ENCODE data around the gene RAB6D.
"Not testable (repeated sequence)": the region's sequence is repeated elsewhere in the genome, so short reads cannot be mapped to it uniquely, and the experiment has no call there.

Gene RAB6D

DNA sequence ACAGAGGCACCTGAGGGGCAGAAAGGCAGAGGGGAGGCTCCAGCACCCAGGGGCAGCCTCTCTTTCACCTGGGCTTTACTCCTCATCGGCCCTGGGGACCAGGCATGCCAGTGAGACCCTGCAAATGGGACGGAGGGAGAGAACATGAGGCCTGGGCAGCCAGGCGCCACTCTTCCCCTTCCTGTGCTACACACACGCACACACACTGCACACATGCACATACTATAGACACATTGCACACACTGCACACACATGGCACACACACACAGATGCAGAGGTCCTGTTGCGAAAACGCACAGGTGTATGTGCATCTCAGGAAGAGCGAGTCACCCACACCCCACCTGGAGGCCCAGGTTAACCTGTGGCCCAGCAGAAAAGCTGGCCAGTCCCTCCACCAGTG is 3.4 kb upstream of the RAB6D start:
- no CpG with 5 or more reads among the region's 7 CpGs for WGBS (ENCODE audit: insufficient coverage, insufficient read length)
- Histone ChIP-seq H3K27me3 (ENCODE audit: control insufficient read depth, insufficient read depth, low read length) (peaks cover 8% of the 10 kb centered on the region; the same call in 1 of the 2 replicates), H3K4me3 (ENCODE audit: low read length) (no peak overlapping the region), H3K27ac (ENCODE audit: low read length) (no peak overlapping the region), H3K9me3 (ENCODE audit: control insufficient read depth, insufficient read depth, low read length) (no peaks in the 10 kb centered on the region), H3K4me1 (ENCODE audit: control insufficient read depth, insufficient read depth, low read length) (no peaks in the 10 kb centered on the region), H3K36me3 (ENCODE audit: control insufficient read depth, insufficient read depth, low read length) (no peaks in the 10 kb centered on the region)
- DNase-seq (ENCODE audit: low read depth, low spot score), result no peak

DNA sequence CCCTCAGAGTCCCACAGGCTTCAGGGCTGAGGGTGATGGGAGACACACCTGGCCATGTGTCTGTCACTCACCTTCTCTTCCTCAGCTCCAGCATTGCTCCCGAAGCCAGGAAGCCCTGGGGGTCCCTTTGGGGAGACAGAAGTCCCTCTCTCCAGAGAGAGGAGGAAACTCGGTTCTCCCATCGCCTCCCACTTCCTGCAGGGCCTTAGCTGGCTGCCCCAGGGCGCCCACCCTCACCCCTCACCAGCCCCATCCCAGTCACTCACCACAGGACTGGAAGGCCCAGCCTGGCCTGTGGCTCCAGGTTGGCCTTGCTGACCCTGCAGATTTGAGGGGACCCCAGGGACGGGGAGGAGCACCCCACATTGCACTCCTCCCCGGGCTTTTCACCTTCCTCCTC is 2.7 kb upstream of the RAB6D start:
- no CpG with 5 or more reads among the region's 6 CpGs for WGBS (ENCODE audit: insufficient coverage, insufficient read length)

GRCh38 chr2:131365452-131365851 is 1.5 kb upstream of the RAB6D start:
- Histone ChIP-seq H3K9me3 (ENCODE audit: control insufficient read depth, insufficient read depth, low read length) (no peaks in the 10 kb centered on the region), H3K27me3 (ENCODE audit: control insufficient read depth, insufficient read depth, low read length) (peaks cover 8% of the 10 kb centered on the region; the same call in 1 of the 2 replicates), H3K4me1 (ENCODE audit: control insufficient read depth, insufficient read depth, low read length) (no peaks in the 10 kb centered on the region), H3K36me3 (ENCODE audit: control insufficient read depth, insufficient read depth, low read length) (no peaks in the 10 kb centered on the region), H3K27ac (ENCODE audit: low read length) (no peak overlapping the region), H3K4me3 (ENCODE audit: low read length) (no peak overlapping the region)
- WGBS (ENCODE audit: insufficient coverage, insufficient read length), result 100% methylated on average over 2 of the region's 6 CpGs
- DNase-seq (ENCODE audit: low read depth, low spot score), result no peak

More for the DNA sequence above, 2.7 kb upstream of the RAB6D start:
- DNase-seq (ENCODE audit: low read depth, low spot score), result no peak
- Histone ChIP-seq H3K27ac (ENCODE audit: low read length) (no peak overlapping the region), H3K4me3 (ENCODE audit: low read length) (no peak overlapping the region), H3K4me1 (ENCODE audit: control insufficient read depth, insufficient read depth, low read length) (no peaks in the 10 kb centered on the region), H3K27me3 (ENCODE audit: control insufficient read depth, insufficient read depth, low read length) (peaks cover 8% of the 10 kb centered on the region; the same call in 1 of the 2 replicates), H3K36me3 (ENCODE audit: control insufficient read depth, insufficient read depth, low read length) (no peaks in the 10 kb centered on the region), H3K9me3 (ENCODE audit: control insufficient read depth, insufficient read depth, low read length) (no peaks in the 10 kb centered on the region)

DNA sequence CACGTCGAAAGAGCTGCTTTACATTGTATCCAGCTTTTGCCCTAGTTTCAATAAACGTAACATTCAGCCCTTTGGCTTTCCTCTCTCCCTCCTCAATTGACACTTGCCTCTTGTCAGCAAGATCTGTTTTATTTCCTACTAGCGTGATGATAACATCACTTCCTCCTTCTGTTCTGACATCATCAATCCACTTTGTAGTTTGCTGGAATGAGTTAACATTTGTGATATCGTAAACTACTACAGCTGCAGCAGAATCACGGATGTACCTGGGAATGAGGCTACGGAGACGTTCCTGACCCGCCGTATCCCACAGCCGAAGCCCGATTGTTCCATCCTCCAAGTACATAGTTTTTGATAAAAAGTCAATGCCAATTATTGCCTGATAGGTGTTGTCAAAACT is 755 bp downstream of the RAB6D start:
- not testable (repeated sequence) for H3K36me3 ChIP-seq (ENCODE audit: control insufficient read depth, insufficient read depth, low read length); H3K4me1 ChIP-seq (ENCODE audit: control insufficient read depth, insufficient read depth, low read length); H3K9me3 ChIP-seq (ENCODE audit: control insufficient read depth, insufficient read depth, low read length); H3K4me3 ChIP-seq (ENCODE audit: low read length); H3K27me3 ChIP-seq (ENCODE audit: control insufficient read depth, insufficient read depth, low read length); DNase-seq (ENCODE audit: low read depth, low spot score); H3K27ac ChIP-seq (ENCODE audit: low read length)
- WGBS (ENCODE audit: insufficient coverage, insufficient read length), result no CpG with 5 or more reads among the region's 12 CpGs

GRCh38 chr2:131361773-131362172 is 2.2 kb downstream of the RAB6D start:
- DNase-seq (ENCODE audit: low read depth, low spot score); H3K27me3 ChIP-seq (ENCODE audit: control insufficient read depth, insufficient read depth, low read length); H3K4me1 ChIP-seq (ENCODE audit: control insufficient read depth, insufficient read depth, low read length); H3K9me3 ChIP-seq (ENCODE audit: control insufficient read depth, insufficient read depth, low read length); H3K4me3 ChIP-seq (ENCODE audit: low read length); H3K36me3 ChIP-seq (ENCODE audit: control insufficient read depth, insufficient read depth, low read length); H3K27ac ChIP-seq (ENCODE audit: low read length): not testable (repeated sequence)
- WGBS (ENCODE audit: insufficient coverage, insufficient read length), result no CpG with 5 or more reads among the region's 4 CpGs

DNA sequence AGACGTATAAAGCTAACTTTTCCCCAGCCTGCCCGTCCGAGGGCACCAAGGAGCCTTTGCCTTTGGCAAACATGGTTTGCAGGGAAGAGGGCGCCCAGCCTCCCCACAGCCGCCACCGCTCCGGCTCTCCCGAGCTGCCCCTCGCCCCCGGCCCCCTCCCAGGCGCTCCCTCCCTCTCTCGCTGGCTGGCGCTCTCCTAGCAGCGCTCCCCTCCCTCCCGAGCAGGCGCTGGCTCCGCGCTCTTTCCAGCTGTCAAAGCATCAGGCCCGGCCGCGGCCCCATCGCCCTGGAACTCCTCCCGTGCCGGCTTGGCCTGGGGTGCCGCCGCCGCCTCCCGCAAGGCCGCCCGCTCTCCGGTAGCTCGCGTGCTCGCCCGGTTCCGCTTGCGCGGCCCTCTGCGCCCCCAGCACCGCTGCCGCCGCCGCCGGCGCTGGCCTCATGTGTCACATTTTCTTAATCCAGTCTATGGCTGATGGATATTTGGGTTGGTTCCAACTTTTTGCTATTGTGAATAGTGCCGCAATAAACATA is 10.7 kb downstream of the RAB6D start:
- H3K9me3 ChIP-seq (ENCODE audit: control insufficient read depth, insufficient read depth, low read length); H3K4me1 ChIP-seq (ENCODE audit: control insufficient read depth, insufficient read depth, low read length); H3K27ac ChIP-seq (ENCODE audit: low read length); H3K27me3 ChIP-seq (ENCODE audit: control insufficient read depth, insufficient read depth, low read length); DNase-seq (ENCODE audit: low read depth, low spot score); H3K4me3 ChIP-seq (ENCODE audit: low read length); H3K36me3 ChIP-seq (ENCODE audit: control insufficient read depth, insufficient read depth, low read length): not testable (repeated sequence)
- WGBS (ENCODE audit: insufficient coverage, insufficient read length), result no CpG with 5 or more reads among the region's 46 CpGs

GRCh38 chr2:131349021-131349420 is 14.9 kb downstream of the RAB6D start:
- Histone ChIP-seq H3K4me1 (ENCODE audit: control insufficient read depth, insufficient read depth, low read length) (no peaks in the 10 kb centered on the region), H3K27me3 (ENCODE audit: control insufficient read depth, insufficient read depth, low read length) (no peaks in the 10 kb centered on the region), H3K9me3 (ENCODE audit: control insufficient read depth, insufficient read depth, low read length) (no peaks in the 10 kb centered on the region; the same call in 1 of the 2 replicates), H3K4me3 (ENCODE audit: low read length) (no peak overlapping the region), H3K36me3 (ENCODE audit: control insufficient read depth, insufficient read depth, low read length) (no peaks in the 10 kb centered on the region), H3K27ac (ENCODE audit: low read length) (no peak overlapping the region)
- no peak for DNase-seq (ENCODE audit: low read depth, low spot score)
- no CpG with 5 or more reads among the region's 4 CpGs for WGBS (ENCODE audit: insufficient coverage, insufficient read length)

DNA sequence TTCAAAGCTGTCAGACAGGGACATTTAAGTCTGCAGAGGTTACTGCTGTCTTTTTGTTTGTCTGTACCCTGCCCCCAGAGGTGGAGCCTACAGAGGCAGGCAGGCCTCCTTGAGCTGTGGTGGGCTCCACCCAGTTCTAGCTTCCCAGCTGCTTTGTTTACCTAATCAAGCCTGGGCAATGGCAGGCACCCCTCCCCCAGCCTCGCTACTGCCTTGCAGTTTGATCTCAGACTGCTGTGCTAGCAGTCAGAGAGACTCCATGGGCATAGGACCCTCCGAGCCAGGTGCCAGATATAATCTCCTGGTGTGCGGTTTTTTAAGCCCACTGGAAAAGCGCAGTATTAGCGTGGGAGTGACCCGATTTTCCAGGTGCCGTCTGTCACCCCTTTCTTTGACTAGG is 16.9 kb downstream of the RAB6D start:
- H3K4me1 ChIP-seq (ENCODE audit: control insufficient read depth, insufficient read depth, low read length); H3K4me3 ChIP-seq (ENCODE audit: low read length); DNase-seq (ENCODE audit: low read depth, low spot score); H3K27ac ChIP-seq (ENCODE audit: low read length); H3K9me3 ChIP-seq (ENCODE audit: control insufficient read depth, insufficient read depth, low read length); H3K27me3 ChIP-seq (ENCODE audit: control insufficient read depth, insufficient read depth, low read length); H3K36me3 ChIP-seq (ENCODE audit: control insufficient read depth, insufficient read depth, low read length): not testable (repeated sequence)
- WGBS (ENCODE audit: insufficient coverage, insufficient read length), result no CpG with 5 or more reads among the region's 7 CpGs

DNA sequence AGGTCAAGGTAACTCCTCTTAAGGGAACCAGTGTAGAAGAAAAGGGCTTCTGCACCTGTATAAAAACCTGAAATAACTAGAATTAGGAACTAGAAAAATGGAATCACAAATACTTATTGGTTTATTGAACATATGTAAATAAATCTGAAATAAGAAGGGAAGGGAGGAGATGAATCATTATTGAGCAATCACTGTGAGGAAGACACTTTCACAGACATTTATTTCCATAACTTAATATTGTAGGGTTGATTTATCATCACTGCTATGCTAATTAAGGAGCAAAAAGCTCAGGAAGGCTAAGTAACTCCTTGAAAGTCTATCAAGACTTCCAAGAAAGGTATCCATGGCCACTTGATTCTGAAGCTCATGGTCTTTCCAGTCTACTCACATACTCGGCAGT is 24.7 kb downstream of the RAB6D start:
- not testable (repeated sequence) for H3K36me3 ChIP-seq (ENCODE audit: control insufficient read depth, insufficient read depth, low read length); H3K4me1 ChIP-seq (ENCODE audit: control insufficient read depth, insufficient read depth, low read length); H3K9me3 ChIP-seq (ENCODE audit: control insufficient read depth, insufficient read depth, low read length); H3K4me3 ChIP-seq (ENCODE audit: low read length); H3K27ac ChIP-seq (ENCODE audit: low read length); DNase-seq (ENCODE audit: low read depth, low spot score); H3K27me3 ChIP-seq (ENCODE audit: control insufficient read depth, insufficient read depth, low read length)
- WGBS (ENCODE audit: insufficient coverage, insufficient read length), result no CpG with 5 or more reads among the region's 1 CpG

DNA sequence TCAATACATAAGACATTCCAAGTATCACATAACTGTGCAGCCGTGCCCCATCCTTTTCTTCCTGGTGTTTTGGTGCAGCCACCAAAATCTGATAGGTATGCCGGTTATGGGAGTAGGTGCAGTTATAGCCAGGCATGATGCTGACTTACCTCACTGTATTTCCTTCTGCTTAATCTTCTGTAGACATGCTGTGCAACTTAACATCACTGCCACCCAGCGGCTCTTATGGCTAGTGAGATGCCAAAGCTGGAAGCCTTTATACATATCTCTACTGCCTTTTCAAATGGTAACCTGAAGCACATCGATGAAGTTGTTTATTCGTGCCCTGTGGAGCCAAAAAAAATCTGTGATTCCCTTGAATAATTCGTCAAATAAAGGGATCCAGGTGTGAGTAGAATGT is 28.6 kb downstream of the RAB6D start:
- WGBS (ENCODE audit: insufficient coverage, insufficient read length), result no CpG with 5 or more reads among the region's 6 CpGs
- not testable (repeated sequence) for DNase-seq (ENCODE audit: low read depth, low spot score); H3K9me3 ChIP-seq (ENCODE audit: control insufficient read depth, insufficient read depth, low read length)

GRCh38 chr2:131332709-131333108 is 31.3 kb downstream of the RAB6D start:
- no CpG with 5 or more reads among the region's 3 CpGs for WGBS (ENCODE audit: insufficient coverage, insufficient read length)
- not testable (repeated sequence) for DNase-seq (ENCODE audit: low read depth, low spot score); H3K36me3 ChIP-seq (ENCODE audit: control insufficient read depth, insufficient read depth, low read length); H3K4me3 ChIP-seq (ENCODE audit: low read length); H3K4me1 ChIP-seq (ENCODE audit: control insufficient read depth, insufficient read depth, low read length); H3K27ac ChIP-seq (ENCODE audit: low read length); H3K27me3 ChIP-seq (ENCODE audit: control insufficient read depth, insufficient read depth, low read length); H3K9me3 ChIP-seq (ENCODE audit: control insufficient read depth, insufficient read depth, low read length)

More for the DNA sequence above, 28.6 kb downstream of the RAB6D start:
- not testable (repeated sequence) for H3K4me1 ChIP-seq (ENCODE audit: control insufficient read depth, insufficient read depth, low read length); H3K27me3 ChIP-seq (ENCODE audit: control insufficient read depth, insufficient read depth, low read length); H3K27ac ChIP-seq (ENCODE audit: low read length); H3K36me3 ChIP-seq (ENCODE audit: control insufficient read depth, insufficient read depth, low read length); H3K4me3 ChIP-seq (ENCODE audit: low read length)

Measured in iPS DF 6.9 (cell line).